ENCODE data around the gene FSCN2. TPM values are rescaled to one million over a fixed set of nuclear protein-coding genes. Genes with fewer than 3 reads are reported as not detected.
A peak's percentile ranks its signal among the peaks of the same experiment; 100 is the strongest.

FSCN2 gene
- total and polyA plus RNA-seq, 2 donors (not counting 3 experiments of a cell fraction or from before 2014, with no cell fraction given), result 0.32 to 0.71 TPM

GRCh38 chr17:81514739-81515529, 13.2 kb upstream of the FSCN2 start:
- peak; percentile 55 for DNase-seq (ENCODE audit: low read depth, low spot score)
- H3K4me1 ChIP-seq (ENCODE audit: control insufficient read depth, extremely low read depth, insufficient read depth, low read length), result peaks cover 35% of the 10 kb centered on the region
- H2AFZ ChIP-seq (ENCODE audit: low read depth, low read length), result peak overlapping the region; percentile 3
- H3K27ac ChIP-seq (ENCODE audit: insufficient read depth, low read depth, low read length), result peak overlapping the region; percentile 60
- H3K4me2 ChIP-seq (ENCODE audit: insufficient read depth, low read length), result peak overlapping the region; percentile 94
- peaks cover 2% of the 10 kb centered on the region for H4K20me1 ChIP-seq (replicated peaks; ENCODE audit: control insufficient read depth, extremely low read depth, insufficient read depth, low read length)
- BruUV-seq (replicated peaks), result no TSS peak
- no peak for TF ChIP-seq MYC (IDR thresholded peaks at IDR 0.05; ENCODE audit: low read depth, low read length)
- peak; percentile 89 for TF ChIP-seq POLR2AphosphoS5 (IDR thresholded peaks at IDR 0.05; ENCODE audit: insufficient read depth, low read depth, low read length)
- TF ChIP-seq FOS (IDR thresholded peaks at IDR 0.05; ENCODE audit: borderline replicate concordance, insufficient read depth, low read length), result peak; percentile 62
- TF ChIP-seq JUN (IDR thresholded peaks at IDR 0.05; ENCODE audit: borderline replicate concordance, insufficient read depth, insufficient read length, low read depth), result no peak
- TF ChIP-seq POLR2A (IDR thresholded peaks at IDR 0.05; ENCODE audit: low read depth, low read length), result peak; percentile 75
- H3K9me3 ChIP-seq (replicated peaks; ENCODE audit: control insufficient read depth, insufficient read depth, low read length), result no peaks in the 10 kb centered on the region
- H3K9me1 ChIP-seq (replicated peaks; ENCODE audit: control insufficient read depth, extremely low read depth, insufficient read depth, low read length), result no peaks in the 10 kb centered on the region
- H3K4me3 ChIP-seq (replicated peaks in 1 of 3; ENCODE audit: insufficient read depth in 1 of 3, low read depth in 1 of 3, low read length in 3 of 3), result peak overlapping the region; percentile 55 to 84 (median 77)
- intact Hi-C loops (cut with micrococcal nuclease) (loop anchor here (1.0 to 5.0 kb wide), 3 partner anchors 38 to 263 kb away; partner anchors contain the start of gene BAHCC1), dilution Hi-C loops (cut with MboI; ENCODE audit: extremely low pct_ligation_motif_present, low sequenced_read_pairs) (no loop called here)
- peak overlapping the region; percentile 56 for H3K9ac ChIP-seq (replicated peaks; ENCODE audit: extremely low read depth, insufficient read depth, low read length)
- FAIRE-seq, result peak; percentile 86
- peaks cover 51% of the 10 kb centered on the region for H3K79me2 ChIP-seq (ENCODE audit: control insufficient read depth, insufficient read depth, low read length)
- ChIA-PET POLR2A (interaction anchor here (0.6 kb wide), 1 partner anchor 8 kb away, joined by 4 read pairs; no protein-coding TSS in a partner anchor), CTCF (interaction anchor here (0.6 to 0.9 kb wide), 2 partner anchors 117 to 260 kb away, joined by 3 read pairs; no protein-coding TSS in a partner anchor)
- H3K27me3 ChIP-seq (ENCODE audit: control insufficient read depth in 2 of 2, insufficient read depth in 2 of 2, low read length in 2 of 2), result no peaks in the 10 kb centered on the region
- H3K36me3 ChIP-seq (ENCODE audit: control insufficient read depth in 2 of 2, extremely low read depth in 1 of 2, insufficient read depth in 2 of 2, low read length in 2 of 2), result peaks cover 5 to 17% of the 10 kb centered on the region in 2 experiments

GRCh38 chr17:81515530-81516041, 12.6 kb upstream of the FSCN2 start:
- Histone ChIP-seq H3K4me3 (replicated peaks in 1 of 3; ENCODE audit: insufficient read depth in 1 of 3, low read depth in 1 of 3, low read length in 3 of 3) (peak overlapping the region; percentile 55 to 84 (median 77)), H3K4me1 (ENCODE audit: control insufficient read depth, extremely low read depth, insufficient read depth, low read length) (peaks cover 35% of the 10 kb centered on the region), H3K27ac (ENCODE audit: insufficient read depth, low read depth, low read length) (peak overlapping the region; percentile 52), H3K4me2 (ENCODE audit: insufficient read depth, low read length) (peak overlapping the region; percentile 94), H3K36me3 (ENCODE audit: control insufficient read depth in 2 of 2, extremely low read depth in 1 of 2, insufficient read depth in 2 of 2, low read length in 2 of 2) (peaks cover 3 to 13% of the 10 kb centered on the region in 2 experiments), H2AFZ (ENCODE audit: low read depth, low read length) (no peak overlapping the region), H4K20me1 (replicated peaks; ENCODE audit: control insufficient read depth, extremely low read depth, insufficient read depth, low read length) (no peaks in the 10 kb centered on the region), H3K9me3 (replicated peaks; ENCODE audit: control insufficient read depth, insufficient read depth, low read length) (no peaks in the 10 kb centered on the region), H3K9ac (replicated peaks; ENCODE audit: extremely low read depth, insufficient read depth, low read length) (peak overlapping the region; percentile 54), H3K9me1 (replicated peaks; ENCODE audit: control insufficient read depth, extremely low read depth, insufficient read depth, low read length) (no peaks in the 10 kb centered on the region), H3K79me2 (ENCODE audit: control insufficient read depth, insufficient read depth, low read length) (peaks cover 45% of the 10 kb centered on the region), H3K27me3 (ENCODE audit: control insufficient read depth in 2 of 2, insufficient read depth in 2 of 2, low read length in 2 of 2) (no peaks in the 10 kb centered on the region)
- DNase-seq (ENCODE audit: low read depth, low spot score) (no peak), FAIRE-seq (no peak)
- ChIA-PET CTCF (interaction anchor here (0.6 to 0.9 kb wide), 2 partner anchors 118 to 261 kb away, joined by 3 read pairs; no protein-coding TSS in a partner anchor), POLR2A (interaction anchor here (0.6 kb wide), 1 partner anchor 7 kb away, joined by 4 read pairs; no protein-coding TSS in a partner anchor)
- intact Hi-C loops (cut with micrococcal nuclease), result loop anchor here (1.0 to 2.0 kb wide), 2 partner anchors 38 to 121 kb away; partner anchors contain the start of gene BAHCC1
- TF ChIP-seq MYC (IDR thresholded peaks at IDR 0.05; ENCODE audit: low read depth, low read length) (no peak), EZH2 (IDR thresholded peaks at IDR 0.05; ENCODE audit: borderline replicate concordance, low read depth, low read length, severe bottlenecking) (no peak), FOS (IDR thresholded peaks at IDR 0.05; ENCODE audit: borderline replicate concordance, insufficient read depth, low read length) (no peak), JUN (IDR thresholded peaks at IDR 0.05; ENCODE audit: borderline replicate concordance, insufficient read depth, insufficient read length, low read depth) (no peak), GATA2 (IDR thresholded peaks at IDR 0.05; ENCODE audit: insufficient read depth, insufficient read length, low read depth, low read length) (no peak), CTCF (IDR thresholded peaks at IDR 0.05; ENCODE audit: extremely low read depth in 1 of 2, insufficient read depth in 1 of 2, low read depth in 1 of 2, low read length in 2 of 2) (no peak), POLR2A (IDR thresholded peaks at IDR 0.05; ENCODE audit: low read depth, low read length) (no peak), POLR2AphosphoS5 (IDR thresholded peaks at IDR 0.05; ENCODE audit: insufficient read depth, low read depth, low read length) (no peak), MAX (IDR thresholded peaks at IDR 0.05; ENCODE audit: insufficient read depth, insufficient read length) (no peak)
- dilution Hi-C loops (cut with MboI; ENCODE audit: extremely low pct_ligation_motif_present, low sequenced_read_pairs), result no loop called here
- BruUV-seq (replicated peaks), result no TSS peak

All from endothelial cell of umbilical vein (primary cell).